ENCODE results near the gene FAM13A. TPM values are rescaled to one million over a fixed set of nuclear protein-coding genes. Genes with fewer than 3 reads are reported as not detected.
A peak's percentile ranks its signal among the peaks of the same experiment; 100 is the strongest.

Gene FAM13A
- total and polyA plus RNA-seq, 9 of the 15 experiments (the other 6 are each of a cell fraction or from before 2014, with no cell fraction given) = 11.3 to 23.3 (median 14.7) TPM

GRCh38 chr4:88957570-88957969 is 99.4 kb downstream of the FAM13A start (continued):
- TF ChIP-seq THAP12 (CRISPR knock-in tag; IDR thresholded peaks at IDR 0.05) (no peak), SIX5 (IDR thresholded peaks at IDR 0.05; ENCODE audit: borderline replicate concordance in 1 of 2, insufficient read depth in 1 of 2, low read depth in 1 of 2, low read length in 2 of 2) (no peak), ESRRA (IDR thresholded peaks at IDR 0.05; ENCODE audit: borderline replicate concordance, low read depth) (peak; percentile 67), ZNF507 (tag; conservative IDR thresholded peaks at IDR 0.05) (no peak), PHF21A (IDR thresholded peaks at IDR 0.05; ENCODE audit: borderline replicate concordance, low read depth) (no peak), HDAC1 (IDR thresholded peaks at IDR 0.05) (0 out of 4 replicates have a peak, but pooled peaks of 1 of the 2 experiments have one; percentile 24), ELF4 (CRISPR knock-in tag; IDR thresholded peaks at IDR 0.05) (no peak), MTA3 (IDR thresholded peaks at IDR 0.05; ENCODE audit: borderline replicate concordance) (no peak), ATF7 (IDR thresholded peaks at IDR 0.05) (no peak), LARP7 (IDR thresholded peaks at IDR 0.05) (no peak), KLF10 (CRISPR knock-in tag; IDR thresholded peaks at IDR 0.05) (no peak), NFIC (IDR thresholded peaks at IDR 0.05) (no peak), ZNF57 (CRISPR knock-in tag; IDR thresholded peaks at IDR 0.05) (no peak), ZNF696 (CRISPR knock-in tag; conservative IDR thresholded peaks at IDR 0.05) (no peak), CUX1 (CRISPR knock-in tag; IDR thresholded peaks at IDR 0.05) (no peak), TSC22D4 (tag; IDR thresholded peaks at IDR 0.05) (no peak), FOXO4 (CRISPR knock-in tag; IDR thresholded peaks at IDR 0.05) (no peak)

Measured in K562 (cell line).